Measurements from ENCODE around the gene ZXDB. TPM values are rescaled to one million over a fixed set of nuclear protein-coding genes. Genes with fewer than 3 reads are reported as not detected.
"Not testable (repeated sequence)": the region's sequence is repeated elsewhere in the genome, so short reads cannot be mapped to it uniquely, and the experiment has no call there.

Gene ZXDB
- total and polyA plus RNA-seq, 2 experiments from 2014 or later: 3.1 to 14.3 TPM

DNA sequence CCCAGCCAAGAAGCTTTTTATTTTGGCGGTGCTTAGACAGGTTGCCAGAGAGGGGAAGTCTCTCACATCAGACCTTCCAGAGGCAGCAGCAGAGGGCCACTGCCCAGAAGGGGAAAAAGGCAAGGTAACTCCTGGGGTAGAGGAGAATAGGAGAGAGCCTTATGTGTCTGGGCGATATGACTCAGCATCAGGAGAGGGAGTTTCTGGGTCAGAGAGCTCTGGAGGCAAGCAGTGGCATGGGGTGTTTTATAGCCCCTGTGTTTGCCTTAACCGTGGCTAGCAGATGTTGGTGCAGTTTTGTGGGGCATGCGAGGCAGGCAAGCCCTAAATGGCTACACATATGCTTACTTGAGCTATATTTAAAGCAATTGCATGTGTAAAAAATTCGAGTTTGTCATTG is 8.3 kb upstream of the ZXDB start:
- no peak for TF ChIP-seq EZH2phosphoT487 (IDR thresholded peaks at IDR 0.05; ENCODE audit: low read depth, severe bottlenecking, unreplicated experiment)
- TF ChIP-seq, protein P1, sequence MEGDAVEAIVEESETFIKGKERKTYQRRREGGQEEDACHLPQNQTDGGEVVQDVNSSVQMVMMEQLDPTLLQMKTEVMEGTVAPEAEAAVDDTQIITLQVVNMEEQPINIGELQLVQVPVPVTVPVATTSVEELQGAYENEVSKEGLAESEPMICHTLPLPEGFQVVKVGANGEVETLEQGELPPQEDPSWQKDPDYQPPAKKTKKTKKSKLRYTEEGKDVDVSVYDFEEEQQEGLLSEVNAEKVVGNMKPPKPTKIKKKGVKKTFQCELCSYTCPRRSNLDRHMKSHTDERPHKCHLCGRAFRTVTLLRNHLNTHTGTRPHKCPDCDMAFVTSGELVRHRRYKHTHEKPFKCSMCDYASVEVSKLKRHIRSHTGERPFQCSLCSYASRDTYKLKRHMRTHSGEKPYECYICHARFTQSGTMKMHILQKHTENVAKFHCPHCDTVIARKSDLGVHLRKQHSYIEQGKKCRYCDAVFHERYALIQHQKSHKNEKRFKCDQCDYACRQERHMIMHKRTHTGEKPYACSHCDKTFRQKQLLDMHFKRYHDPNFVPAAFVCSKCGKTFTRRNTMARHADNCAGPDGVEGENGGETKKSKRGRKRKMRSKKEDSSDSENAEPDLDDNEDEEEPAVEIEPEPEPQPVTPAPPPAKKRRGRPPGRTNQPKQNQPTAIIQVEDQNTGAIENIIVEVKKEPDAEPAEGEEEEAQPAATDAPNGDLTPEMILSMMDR (IDR thresholded peaks at IDR 0.05; ENCODE audit: poor library complexity): no peak
- TF ChIP-seq EZH2 (IDR thresholded peaks at IDR 0.05; ENCODE audit: borderline replicate concordance): no peak
- Histone ChIP-seq H4K20me1 (ENCODE audit: insufficient read depth, poor library complexity, severe bottlenecking) (no peaks in the 10 kb centered on the region), H3K27ac (no peak overlapping the region), H2AFZ (no peak overlapping the region), H3K79me2 (no peaks in the 10 kb centered on the region), H3K9me3 (ENCODE audit: low read depth) (no peaks in the 10 kb centered on the region), H3K27me3 (no peaks in the 10 kb centered on the region), H3K9me2 (replicated peaks; ENCODE audit: insufficient read depth) (no peaks in the 10 kb centered on the region), H3K4me2 (no peak overlapping the region), H3K4me3 (no peak overlapping the region), H3K36me3 (replicated peaks; ENCODE audit: insufficient read depth, low read depth) (no peaks in the 10 kb centered on the region), H3K4me1 (ENCODE audit: insufficient read depth) (no peaks in the 10 kb centered on the region)
- 62% methylated on average over 5 of the region's 5 CpGs for WGBS (ENCODE audit: low lambda C conversion rate, missing lambda C conversion rate)
- peak; percentile 13 for DNase-seq (ENCODE audit: low spot score)

DNA sequence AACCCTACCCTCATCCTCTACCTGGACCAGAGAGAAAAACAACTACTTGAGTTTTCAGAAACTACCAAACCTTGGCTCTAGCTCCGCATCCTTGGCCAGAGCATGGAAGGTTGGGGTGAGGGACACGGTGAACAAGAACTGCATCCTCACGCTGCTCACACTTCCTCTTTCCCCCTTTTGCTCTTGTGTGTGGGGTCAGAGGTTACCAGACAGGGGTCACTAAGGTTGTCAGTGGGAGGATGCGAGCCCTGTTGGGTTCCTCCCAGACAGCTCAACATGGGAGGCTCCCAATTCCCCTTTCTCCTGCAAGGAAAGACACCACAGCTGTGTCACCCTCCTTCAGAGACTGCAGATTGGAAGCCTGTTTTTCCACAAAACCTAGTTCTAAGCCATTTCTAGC is 5.5 kb upstream of the ZXDB start:
- DNase-seq (ENCODE audit: low spot score): no peak
- peaks cover 4% of the 10 kb centered on the region for H3K4me1 ChIP-seq (ENCODE audit: insufficient read depth)
- no peaks in the 10 kb centered on the region for H3K27me3 ChIP-seq
- TF ChIP-seq, protein P1 (IDR thresholded peaks at IDR 0.05; ENCODE audit: poor library complexity): no peak
- TF ChIP-seq EZH2phosphoT487 (IDR thresholded peaks at IDR 0.05; ENCODE audit: low read depth, severe bottlenecking, unreplicated experiment) (no peak), EZH2 (IDR thresholded peaks at IDR 0.05; ENCODE audit: borderline replicate concordance) (no peak)
- WGBS (ENCODE audit: low lambda C conversion rate, missing lambda C conversion rate): 87% methylated on average over 4 of the region's 4 CpGs
- no peaks in the 10 kb centered on the region for H3K9me3 ChIP-seq (ENCODE audit: low read depth)
- no peak overlapping the region for H3K4me2 ChIP-seq
- no peak overlapping the region for H3K4me3 ChIP-seq
- H3K79me2 ChIP-seq: no peaks in the 10 kb centered on the region
- no peak overlapping the region for H2AFZ ChIP-seq
- no peak overlapping the region for H3K27ac ChIP-seq
- no peaks in the 10 kb centered on the region for H3K9me2 ChIP-seq (replicated peaks; ENCODE audit: insufficient read depth)
- H3K36me3 ChIP-seq (replicated peaks; ENCODE audit: insufficient read depth, low read depth): no peaks in the 10 kb centered on the region
- H4K20me1 ChIP-seq (ENCODE audit: insufficient read depth, poor library complexity, severe bottlenecking): no peaks in the 10 kb centered on the region

DNA sequence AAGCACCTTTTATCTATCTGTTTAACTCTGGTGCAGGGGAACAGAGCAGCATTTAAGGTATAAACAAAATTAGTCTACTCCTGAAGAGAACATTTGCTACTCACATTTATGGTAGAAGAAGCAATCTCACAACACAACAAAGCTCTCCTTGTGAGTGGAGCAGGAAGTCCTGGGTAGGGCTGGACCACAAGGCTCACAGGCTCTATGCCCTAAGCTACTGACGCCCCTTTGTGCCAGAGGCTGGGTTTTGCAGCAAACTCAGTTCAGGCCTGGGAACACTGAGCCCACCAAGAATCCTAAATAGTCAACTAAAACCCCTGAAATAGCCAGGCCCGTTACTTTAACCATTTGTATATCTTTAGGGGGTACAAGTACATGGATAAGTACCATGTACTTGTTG is 4.7 kb upstream of the ZXDB start:
- H3K9me3 ChIP-seq (ENCODE audit: low read depth): no peaks in the 10 kb centered on the region
- H3K4me1 ChIP-seq (ENCODE audit: insufficient read depth): peaks cover 4% of the 10 kb centered on the region
- 68% methylated on average over 2 of the region's 2 CpGs for WGBS (ENCODE audit: low lambda C conversion rate, missing lambda C conversion rate)
- H3K9me2 ChIP-seq (replicated peaks; ENCODE audit: insufficient read depth): no peaks in the 10 kb centered on the region
- DNase-seq (ENCODE audit: low spot score): no peak
- no peak overlapping the region for H3K4me3 ChIP-seq
- TF ChIP-seq, protein P1 (IDR thresholded peaks at IDR 0.05; ENCODE audit: poor library complexity): no peak
- TF ChIP-seq EZH2phosphoT487 (IDR thresholded peaks at IDR 0.05; ENCODE audit: low read depth, severe bottlenecking, unreplicated experiment) (no peak), EZH2 (IDR thresholded peaks at IDR 0.05; ENCODE audit: borderline replicate concordance) (no peak)
- no peak overlapping the region for H3K27ac ChIP-seq
- H3K4me2 ChIP-seq: no peak overlapping the region
- no peaks in the 10 kb centered on the region for H3K36me3 ChIP-seq (replicated peaks; ENCODE audit: insufficient read depth, low read depth)
- no peak overlapping the region for H2AFZ ChIP-seq
- no peaks in the 10 kb centered on the region for H3K27me3 ChIP-seq
- no peaks in the 10 kb centered on the region for H3K79me2 ChIP-seq
- no peaks in the 10 kb centered on the region for H4K20me1 ChIP-seq (ENCODE audit: insufficient read depth, poor library complexity, severe bottlenecking)

DNA sequence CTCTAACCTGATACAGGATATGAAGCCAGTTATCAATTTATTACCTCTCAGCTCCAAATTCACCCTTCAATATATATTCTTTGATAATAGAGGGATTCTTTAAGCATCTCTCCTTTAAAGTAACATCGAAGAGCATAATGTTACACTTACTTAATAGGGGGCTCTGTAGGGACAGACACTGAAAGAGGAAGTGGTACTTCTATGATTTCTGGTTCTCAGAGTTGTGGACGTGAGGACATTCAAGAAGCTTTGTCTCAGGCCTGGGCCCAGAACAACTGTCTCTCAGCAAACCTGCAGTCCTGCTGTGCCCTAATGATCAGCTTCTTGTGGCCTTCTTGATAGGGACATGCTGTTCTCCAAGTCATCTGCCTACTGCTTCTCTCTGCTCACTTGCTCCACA is 4.2 kb upstream of the ZXDB start:
- H3K27ac ChIP-seq: no peak overlapping the region
- no peaks in the 10 kb centered on the region for H4K20me1 ChIP-seq (ENCODE audit: insufficient read depth, poor library complexity, severe bottlenecking)
- no peaks in the 10 kb centered on the region for H3K9me2 ChIP-seq (replicated peaks; ENCODE audit: insufficient read depth)
- no peak overlapping the region for H3K4me2 ChIP-seq
- peaks cover 4% of the 10 kb centered on the region for H3K4me1 ChIP-seq (ENCODE audit: insufficient read depth)
- DNase-seq (ENCODE audit: low spot score): no peak
- no peaks in the 10 kb centered on the region for H3K79me2 ChIP-seq
- no peak overlapping the region for H2AFZ ChIP-seq
- 85% methylated on average over 2 of the region's 2 CpGs for WGBS (ENCODE audit: low lambda C conversion rate, missing lambda C conversion rate)
- no peaks in the 10 kb centered on the region for H3K36me3 ChIP-seq (replicated peaks; ENCODE audit: insufficient read depth, low read depth)
- H3K9me3 ChIP-seq (ENCODE audit: low read depth): no peaks in the 10 kb centered on the region
- no peak overlapping the region for H3K4me3 ChIP-seq
- no peaks in the 10 kb centered on the region for H3K27me3 ChIP-seq
- TF ChIP-seq EZH2 (IDR thresholded peaks at IDR 0.05; ENCODE audit: borderline replicate concordance): no peak
- TF ChIP-seq, protein P1 (IDR thresholded peaks at IDR 0.05; ENCODE audit: poor library complexity): no peak
- no peak for TF ChIP-seq EZH2phosphoT487 (IDR thresholded peaks at IDR 0.05; ENCODE audit: low read depth, severe bottlenecking, unreplicated experiment)

DNA sequence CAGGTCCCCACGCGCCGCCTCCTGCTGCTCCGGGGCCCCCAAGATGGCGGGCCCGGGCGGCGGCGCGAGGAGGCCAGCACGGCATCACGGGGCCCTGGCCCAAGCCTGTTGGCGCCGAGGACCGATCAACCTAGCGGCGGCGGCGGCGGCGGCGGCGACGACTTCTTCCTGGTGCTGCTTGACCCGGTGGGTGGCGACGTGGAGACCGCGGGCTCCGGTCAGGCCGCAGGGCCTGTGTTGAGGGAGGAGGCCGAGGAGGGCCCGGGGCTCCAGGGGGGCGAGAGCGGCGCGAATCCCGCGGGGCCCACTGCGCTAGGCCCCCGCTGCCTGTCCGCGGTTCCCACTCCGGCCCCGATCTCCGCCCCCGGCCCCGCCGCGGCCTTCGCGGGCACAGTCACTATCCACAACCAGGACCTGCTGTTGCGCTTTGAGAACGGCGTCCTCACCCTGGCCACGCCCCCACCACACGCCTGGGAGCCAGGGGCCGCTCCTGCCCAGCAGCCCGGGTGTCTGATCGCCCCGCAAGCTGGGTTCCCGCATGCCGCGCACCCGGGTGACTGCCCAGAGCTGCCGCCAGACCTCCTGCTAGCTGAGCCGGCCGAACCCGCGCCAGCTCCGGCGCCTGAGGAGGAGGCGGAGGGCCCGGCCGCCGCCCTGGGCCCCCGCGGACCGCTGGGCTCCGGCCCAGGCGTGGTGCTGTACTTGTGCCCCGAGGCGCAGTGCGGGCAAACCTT is 516 bp downstream of the ZXDB start:
- Histone ChIP-seq H2AFZ (peak overlapping the region; percentile 60), H3K4me2 (peak overlapping the region; percentile 82)

More for the DNA sequence above, 516 bp downstream of the ZXDB start:
- H3K9me3 ChIP-seq (ENCODE audit: low read depth); H4K20me1 ChIP-seq (ENCODE audit: insufficient read depth, poor library complexity, severe bottlenecking); H3K27me3 ChIP-seq; H3K36me3 ChIP-seq (replicated peaks; ENCODE audit: insufficient read depth, low read depth); H3K9me2 ChIP-seq (replicated peaks; ENCODE audit: insufficient read depth): not testable (repeated sequence)
- peaks cover 31% of the 10 kb centered on the region for H3K79me2 ChIP-seq
- 53% methylated on average over 35 of the region's 84 CpGs for WGBS (ENCODE audit: low lambda C conversion rate, missing lambda C conversion rate)
- peak; percentile 27 for DNase-seq (ENCODE audit: low spot score)
- H3K27ac ChIP-seq: peak overlapping the region; percentile 99
- H3K4me1 ChIP-seq (ENCODE audit: insufficient read depth): peaks cover 14% of the 10 kb centered on the region
- H3K4me3 ChIP-seq: peak overlapping the region; percentile 42

Data from hepatocyte (in vitro differentiated cells).